Prostate gland (tissue), 2 donors: ENCODE data around the gene ST7.

Experiments
- POLR2AphosphoS5 ChIP-seq: sonication (generic); formaldehyde crosslinking; IDR thresholded peaks from one replicate; pipeline ENCODE4 v1.6.1; 2017; ENCODE audit warnings: antibody characterized with exemption
- TF ChIP-seq, protein P1 (sequence below), 4 experiments: fragments of 200-600 bp in 2 of 4; fragments of 450-650 bp in 2 of 4; sonication (generic) in 2 of 4; IDR thresholded peaks; 1 replicate in 3 of 4; 2 replicates in 1 of 4; pipeline ENCODE4 v1.5.1; 2016 to 2019; ENCODE audit warnings: antibody characterized with exemption in 4 of 4, mild to moderate bottlenecking in 2 of 4, moderate library complexity in 2 of 4

GRCh38 chr7:116920359-116920758 lies 32.9 kb upstream of the ST7 start:
- no peak for TF ChIP-seq POLR2AphosphoS5
- TF ChIP-seq, protein P1, sequence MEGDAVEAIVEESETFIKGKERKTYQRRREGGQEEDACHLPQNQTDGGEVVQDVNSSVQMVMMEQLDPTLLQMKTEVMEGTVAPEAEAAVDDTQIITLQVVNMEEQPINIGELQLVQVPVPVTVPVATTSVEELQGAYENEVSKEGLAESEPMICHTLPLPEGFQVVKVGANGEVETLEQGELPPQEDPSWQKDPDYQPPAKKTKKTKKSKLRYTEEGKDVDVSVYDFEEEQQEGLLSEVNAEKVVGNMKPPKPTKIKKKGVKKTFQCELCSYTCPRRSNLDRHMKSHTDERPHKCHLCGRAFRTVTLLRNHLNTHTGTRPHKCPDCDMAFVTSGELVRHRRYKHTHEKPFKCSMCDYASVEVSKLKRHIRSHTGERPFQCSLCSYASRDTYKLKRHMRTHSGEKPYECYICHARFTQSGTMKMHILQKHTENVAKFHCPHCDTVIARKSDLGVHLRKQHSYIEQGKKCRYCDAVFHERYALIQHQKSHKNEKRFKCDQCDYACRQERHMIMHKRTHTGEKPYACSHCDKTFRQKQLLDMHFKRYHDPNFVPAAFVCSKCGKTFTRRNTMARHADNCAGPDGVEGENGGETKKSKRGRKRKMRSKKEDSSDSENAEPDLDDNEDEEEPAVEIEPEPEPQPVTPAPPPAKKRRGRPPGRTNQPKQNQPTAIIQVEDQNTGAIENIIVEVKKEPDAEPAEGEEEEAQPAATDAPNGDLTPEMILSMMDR (IDR thresholded peaks at IDR 0.05) = no peak
